NOMO-1 treated with dmso at 0.1 percent for 144 hours (cell line): Measurements from ENCODE around the gene GTPBP1.

ENCODE experiments used
- DNase-seq: peaks from one replicate; lab custom pipeline; 2025; ENCODE audit not compliant: unreplicated experiment; lab: John Stamatoyannopoulos, UW

GTPBP1 gene

DNA sequence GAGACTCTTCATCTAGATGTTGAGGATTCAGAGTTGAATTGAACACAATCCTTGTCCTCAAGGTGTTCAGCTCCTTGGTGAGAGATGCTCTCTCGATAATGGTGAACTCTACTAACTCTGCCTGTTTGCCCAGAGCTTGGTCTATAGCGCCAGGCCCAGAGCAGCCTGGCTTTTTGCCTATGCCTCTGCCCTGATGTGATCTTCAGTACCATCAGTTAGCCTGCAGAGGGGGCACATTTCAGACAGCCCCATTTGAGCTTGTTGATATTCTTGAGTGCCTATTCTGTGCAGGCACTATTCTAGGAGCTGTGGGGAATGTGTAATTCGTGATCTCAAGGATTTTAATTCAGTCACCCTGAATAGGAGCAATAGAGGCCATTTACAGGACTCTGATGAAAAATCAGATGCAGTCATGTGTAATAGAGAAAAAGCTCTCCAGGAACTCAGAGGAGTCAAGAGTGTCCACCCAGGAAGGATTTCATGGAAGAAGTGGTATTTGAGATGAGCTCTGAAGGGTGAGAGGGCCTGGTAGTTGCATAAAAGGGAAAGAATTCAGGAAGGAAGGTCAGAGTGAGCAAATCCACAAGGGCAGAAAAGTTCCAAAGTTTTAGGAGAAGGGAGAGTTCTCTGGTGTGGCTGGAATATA is 19.3 kb downstream of the GTPBP1 start:
- no peak for DNase-seq

DNA sequence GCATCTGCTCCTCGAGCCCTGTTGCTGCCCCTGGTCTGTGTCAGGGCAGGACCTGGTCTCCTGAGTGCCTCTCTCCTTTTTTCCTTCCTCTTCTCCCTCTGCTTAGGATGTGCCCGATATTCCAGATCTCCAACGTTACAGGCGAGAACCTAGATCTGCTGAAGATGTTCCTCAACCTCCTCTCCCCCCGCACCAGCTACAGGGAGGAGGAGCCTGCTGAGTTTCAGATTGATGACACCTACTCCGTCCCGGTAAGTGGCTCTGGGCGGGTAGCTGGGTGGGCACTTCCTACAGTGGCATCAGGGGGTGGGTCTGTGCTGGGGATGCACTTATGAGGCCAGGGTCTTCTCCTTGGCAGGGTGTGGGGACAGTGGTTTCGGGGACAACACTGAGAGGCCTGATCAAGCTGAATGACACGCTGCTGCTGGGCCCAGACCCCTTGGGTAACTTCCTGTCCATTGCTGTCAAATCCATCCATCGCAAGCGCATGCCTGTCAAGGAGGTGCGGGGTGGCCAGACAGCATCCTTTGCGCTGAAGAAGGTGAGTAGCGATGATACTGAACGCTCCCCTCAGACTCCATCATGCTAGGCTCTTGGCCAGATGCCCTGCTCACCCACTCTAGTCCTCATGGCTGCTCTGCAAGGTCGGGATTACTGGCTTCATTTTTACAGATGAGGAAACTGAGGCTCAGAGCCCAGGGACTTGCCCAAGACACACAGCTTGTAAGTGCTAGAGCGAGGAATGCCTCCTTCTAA is 20.3 kb downstream of the GTPBP1 start:
- DNase-seq, result no peak

DNA sequence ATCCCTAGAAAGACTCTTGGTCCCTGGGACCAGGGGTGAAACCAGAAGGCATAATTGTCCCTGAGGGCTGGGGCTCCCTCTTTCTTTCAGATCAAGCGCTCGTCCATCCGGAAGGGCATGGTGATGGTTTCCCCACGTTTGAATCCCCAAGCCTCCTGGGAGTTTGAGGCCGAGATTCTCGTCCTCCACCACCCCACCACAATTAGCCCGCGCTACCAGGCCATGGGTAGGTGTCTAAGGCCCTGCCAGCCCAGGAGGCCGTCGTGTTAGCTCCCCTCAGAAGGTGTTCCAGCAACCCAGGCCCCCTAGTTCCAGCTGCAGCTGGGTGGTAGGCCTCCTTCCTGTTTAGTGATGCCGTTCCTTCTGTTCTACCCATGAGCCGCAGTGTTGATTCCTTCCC is 21.4 kb downstream of the GTPBP1 start:
- no peak for DNase-seq

DNA sequence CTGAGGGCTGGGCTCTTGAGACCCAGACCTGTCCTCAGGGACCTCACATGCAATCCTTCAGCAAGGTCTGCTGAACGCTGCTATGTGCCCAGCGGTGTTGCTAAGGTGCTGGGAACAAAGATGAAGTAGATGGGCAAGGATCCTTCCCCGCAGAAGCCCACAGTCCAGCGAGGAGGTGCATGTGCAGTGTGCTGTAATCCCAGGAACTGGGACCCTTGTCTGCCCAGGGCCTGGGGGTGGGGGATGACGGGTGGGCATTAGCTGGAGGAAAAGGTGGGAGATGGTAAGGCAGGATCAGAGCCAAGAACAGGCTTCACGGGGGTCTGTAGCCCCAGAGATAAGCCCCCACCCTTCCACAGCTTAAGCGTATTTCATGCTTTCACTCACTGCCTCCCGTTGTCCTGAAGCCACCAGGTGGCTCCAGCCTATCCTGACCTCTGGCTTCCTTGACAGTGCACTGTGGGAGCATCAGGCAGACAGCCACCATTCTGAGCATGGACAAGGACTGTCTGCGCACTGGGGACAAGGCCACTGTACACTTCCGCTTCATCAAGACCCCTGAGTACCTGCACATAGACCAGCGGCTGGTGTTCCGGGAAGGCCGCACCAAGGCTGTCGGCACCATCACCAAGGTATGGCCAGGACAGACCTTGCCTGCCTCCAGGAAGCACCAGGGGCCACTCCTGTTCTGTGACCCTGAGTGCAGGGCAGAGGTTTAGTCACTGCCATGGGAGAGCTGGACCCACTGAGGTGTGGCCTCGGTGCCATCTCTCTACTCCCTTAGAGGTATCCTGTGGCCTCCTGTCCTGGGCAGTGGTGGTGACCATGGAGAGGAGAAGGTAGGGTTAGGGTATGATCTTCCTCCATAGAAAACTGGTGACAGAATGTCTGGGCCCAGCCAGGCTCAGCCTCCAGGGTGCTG is 22.0 kb downstream of the GTPBP1 start:
- no peak for DNase-seq

DNA sequence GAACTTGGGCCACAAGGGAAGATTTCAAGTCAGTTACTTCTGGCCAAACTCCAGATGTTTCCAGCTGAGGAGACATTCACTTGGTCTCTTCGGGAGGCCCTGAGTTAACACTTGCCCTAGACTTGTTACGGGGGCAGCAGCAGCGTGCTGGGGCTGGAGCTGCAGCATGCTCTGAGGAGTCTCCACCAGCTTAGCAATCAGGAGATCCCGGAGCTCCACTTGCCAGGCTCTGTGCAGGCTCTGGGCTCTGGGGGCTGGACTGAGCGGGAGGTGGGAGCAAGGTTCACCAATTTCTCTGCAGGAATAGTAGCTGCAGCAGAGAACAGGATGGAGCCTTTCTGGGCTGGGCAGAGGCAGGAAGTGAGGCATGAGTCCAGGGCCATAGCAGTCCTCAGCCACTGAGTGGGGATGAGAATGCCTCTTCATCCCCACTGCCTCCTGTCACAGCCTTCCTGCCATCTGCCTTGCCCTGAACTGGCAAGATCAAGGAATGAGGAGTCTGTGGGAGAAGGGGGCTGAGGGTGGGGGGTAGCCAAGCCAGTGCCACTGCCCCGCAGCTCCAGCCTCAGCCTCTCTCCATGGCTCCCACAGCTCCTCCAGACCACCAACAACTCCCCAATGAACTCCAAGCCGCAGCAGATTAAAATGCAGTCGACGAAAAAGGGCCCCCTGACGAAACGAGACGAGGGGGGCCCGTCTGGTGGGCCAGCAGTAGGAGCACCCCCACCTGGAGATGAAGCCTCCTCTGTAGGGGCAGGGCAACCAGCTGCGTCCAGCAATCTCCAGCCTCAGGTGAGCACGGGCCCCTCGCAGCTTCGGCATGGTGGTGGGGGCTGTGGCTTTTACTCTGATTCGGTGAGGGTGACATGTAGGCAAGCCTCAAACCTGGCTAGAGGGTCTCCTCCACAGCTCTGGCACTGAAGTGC is 23.4 kb downstream of the GTPBP1 start:
- no peak for DNase-seq

DNA sequence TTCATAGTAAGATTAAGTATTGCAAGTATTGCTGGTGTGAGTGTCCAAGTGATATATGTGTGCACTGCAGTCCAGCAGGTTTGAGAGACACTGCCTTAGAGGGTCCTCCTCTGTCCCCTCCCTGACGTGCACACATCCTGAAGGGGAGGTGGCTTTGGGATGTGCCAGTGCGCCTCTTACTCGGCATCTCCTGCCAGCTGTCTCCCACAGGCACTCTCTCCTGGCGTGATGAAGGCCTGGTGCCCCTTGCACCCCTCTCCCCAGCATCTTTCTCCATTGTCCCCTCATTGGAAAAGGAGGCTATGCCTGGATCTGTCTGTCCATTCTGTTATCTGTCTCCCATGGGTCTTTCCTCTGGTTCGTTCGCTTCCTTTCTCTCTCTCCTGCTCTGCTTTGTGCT is 24.2 kb downstream of the GTPBP1 start:
- no peak for DNase-seq

DNA sequence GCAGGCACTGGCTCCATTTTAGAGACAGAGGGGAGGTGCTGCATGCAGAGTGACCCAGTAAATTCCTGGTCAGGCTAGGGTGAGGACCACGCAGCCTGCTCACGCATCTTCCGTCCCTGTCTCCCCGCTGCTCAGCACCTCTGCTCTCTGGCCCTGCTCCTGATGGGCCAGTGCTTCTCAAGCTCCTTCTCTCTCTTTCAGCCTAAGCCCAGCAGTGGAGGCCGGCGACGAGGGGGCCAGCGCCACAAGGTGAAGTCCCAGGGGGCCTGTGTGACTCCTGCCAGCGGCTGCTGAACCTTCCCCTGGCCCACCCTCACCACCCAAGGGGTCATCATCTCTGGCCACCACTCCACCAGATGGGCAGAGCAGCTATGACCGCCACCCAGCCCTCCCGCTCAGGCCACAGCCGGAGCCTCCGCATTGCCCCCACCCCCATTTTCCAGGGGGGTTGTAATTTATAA is 24.7 kb downstream of the GTPBP1 start:
- no peak for DNase-seq

DNA sequence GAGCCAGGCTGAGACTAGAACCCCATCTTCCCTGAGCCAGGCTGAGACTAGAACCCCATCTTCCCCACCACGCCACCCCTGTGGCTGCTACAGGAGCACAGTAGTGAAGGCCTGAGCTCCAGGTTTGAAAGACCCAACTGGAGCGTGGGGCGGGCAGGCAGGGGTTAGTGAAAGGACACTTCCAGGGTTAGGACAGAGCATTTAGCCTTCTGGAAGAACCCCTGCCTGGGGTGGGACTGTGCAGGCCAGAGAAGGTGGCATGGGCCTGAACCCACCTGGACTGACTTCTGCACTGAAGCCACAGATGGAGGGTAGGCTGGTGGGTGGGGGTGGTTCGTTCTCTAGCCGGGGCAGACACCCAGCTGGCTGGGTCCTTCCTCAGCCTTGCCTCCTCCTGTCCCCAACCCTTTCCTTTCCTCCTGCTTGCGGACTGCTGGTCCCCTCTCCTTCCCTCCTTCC is 26.0 kb downstream of the GTPBP1 start:
- no peak for DNase-seq

DNA sequence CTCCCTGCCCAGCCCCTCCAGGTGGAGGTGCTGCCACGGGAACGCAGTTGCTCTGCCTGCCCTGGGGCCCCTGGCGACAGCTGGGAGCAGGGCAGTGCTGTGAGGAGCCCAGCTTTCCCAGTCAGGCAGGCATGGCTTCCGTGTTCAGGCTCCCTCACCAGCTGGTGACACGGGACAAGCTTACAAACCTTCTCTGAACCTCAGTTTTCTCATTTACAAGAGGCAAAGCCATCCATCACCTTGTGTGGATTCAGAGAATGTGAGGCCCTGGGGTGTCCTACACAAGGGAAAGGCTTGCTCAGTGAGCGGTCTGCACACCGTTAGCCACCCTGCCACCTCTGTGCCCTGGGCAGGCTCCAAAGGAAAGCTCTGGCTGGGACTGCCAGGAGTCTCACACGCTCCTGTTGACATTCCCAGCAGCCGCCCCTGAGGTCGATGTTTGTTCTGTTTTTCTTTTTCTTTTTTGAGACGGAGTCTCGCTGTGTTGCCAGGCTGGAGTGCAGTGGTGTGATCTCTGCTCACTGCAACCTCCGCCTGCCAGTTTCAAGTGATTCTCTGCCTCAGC is 26.6 kb downstream of the GTPBP1 start:
- no peak for DNase-seq

DNA sequence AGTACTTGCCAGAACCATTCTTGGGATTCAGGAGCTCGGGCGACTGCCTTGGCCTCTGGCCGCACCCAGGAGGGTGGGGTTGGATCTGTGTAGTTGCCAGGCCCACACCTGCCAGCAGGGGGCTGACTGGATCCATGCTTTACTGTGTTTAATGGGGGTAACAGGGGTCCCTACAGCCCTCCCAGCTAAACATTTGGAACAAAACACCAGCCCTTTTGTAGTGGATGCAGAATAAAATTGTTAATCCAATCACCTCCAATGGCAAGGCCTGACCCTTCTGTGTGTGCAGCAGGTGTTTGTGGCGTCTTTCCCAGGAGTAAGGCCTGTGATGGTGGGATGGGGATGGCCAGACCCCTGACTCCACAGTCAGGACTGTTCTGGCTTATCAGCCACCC is 27.6 kb downstream of the GTPBP1 start:
- DNase-seq, result no peak

DNA sequence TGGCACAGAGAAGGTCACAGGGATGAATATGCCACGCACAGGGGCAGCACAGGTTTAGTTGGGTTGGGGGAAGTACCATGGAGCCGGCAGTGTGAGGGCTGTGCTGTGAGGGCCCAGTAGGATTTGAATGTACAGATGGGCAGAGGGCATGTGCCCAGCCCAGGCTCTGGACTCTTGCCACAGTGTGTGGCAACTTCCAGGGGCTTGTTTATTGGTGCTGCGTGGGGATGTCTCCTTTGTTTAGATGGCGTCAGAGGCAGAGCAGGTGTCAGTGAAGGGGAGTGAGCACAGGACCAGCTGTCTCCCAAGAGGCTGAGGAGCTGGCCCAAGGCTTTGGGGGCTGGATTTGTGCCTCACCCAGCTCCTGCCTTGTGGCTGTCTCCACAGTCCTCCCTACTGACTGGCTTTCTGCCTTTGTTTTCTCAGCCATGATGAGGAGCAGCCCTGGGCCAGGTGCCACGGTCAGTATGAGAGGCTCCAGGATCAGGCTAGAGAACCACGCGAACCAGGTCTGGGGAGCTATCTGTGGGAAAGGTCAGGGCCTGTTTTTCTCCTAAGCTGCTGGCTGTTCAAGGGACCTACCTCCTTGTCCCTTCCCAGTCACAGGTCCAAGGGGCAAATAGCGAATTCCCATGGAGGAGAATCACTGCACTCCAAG is 28.1 kb downstream of the GTPBP1 start:
- DNase-seq, result no peak

DNA sequence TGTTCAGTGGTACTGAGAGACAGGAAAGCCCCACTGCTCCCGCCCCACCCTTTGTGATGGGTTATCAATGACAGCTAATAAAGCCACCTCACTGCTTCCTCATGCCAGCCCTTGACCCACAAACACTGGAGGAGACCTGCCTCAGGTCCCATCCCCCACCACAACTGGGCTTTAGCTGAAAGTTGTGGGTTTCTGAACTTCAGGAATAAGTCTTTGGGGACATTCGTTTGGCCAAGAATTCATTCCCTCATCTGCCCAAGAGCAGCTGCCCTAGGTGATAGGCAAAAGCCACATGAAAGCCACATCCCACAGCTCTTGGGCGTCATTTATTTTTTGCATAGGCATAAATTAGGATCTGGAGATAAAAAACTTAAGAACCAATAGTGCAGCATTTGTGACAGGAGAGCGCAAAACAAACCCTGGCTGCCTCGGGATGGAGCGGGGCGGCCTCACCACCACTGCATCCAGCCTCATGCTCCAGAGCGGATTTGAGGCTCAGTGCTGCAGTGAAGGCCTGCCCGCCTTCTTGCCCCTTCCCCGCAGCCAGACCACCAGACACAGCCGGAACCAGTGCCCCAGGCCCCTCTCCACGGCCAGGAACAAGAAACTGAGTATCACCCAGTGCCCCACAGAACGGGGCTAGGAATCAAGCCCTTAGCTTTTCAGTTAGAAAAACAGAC is 28.8 kb downstream of the GTPBP1 start:
- DNase-seq, result no peak

DNA sequence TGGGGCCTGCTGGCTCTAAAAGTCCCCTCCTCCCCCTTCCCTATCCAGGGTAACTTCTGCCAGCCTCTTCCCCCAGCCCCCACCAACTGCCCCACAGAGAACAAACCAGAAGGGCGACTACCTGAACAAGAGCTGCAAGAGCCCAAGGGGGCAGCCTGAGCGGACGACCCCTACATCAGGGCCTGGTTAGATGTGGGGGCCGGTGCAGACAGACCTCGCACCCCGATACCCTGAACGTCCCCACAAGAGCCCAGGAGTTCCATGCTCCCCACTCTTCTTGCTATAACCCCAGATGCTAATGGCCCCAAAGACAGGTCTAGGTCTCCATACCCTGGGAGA is 29.4 kb downstream of the GTPBP1 start:
- no peak for DNase-seq

DNA sequence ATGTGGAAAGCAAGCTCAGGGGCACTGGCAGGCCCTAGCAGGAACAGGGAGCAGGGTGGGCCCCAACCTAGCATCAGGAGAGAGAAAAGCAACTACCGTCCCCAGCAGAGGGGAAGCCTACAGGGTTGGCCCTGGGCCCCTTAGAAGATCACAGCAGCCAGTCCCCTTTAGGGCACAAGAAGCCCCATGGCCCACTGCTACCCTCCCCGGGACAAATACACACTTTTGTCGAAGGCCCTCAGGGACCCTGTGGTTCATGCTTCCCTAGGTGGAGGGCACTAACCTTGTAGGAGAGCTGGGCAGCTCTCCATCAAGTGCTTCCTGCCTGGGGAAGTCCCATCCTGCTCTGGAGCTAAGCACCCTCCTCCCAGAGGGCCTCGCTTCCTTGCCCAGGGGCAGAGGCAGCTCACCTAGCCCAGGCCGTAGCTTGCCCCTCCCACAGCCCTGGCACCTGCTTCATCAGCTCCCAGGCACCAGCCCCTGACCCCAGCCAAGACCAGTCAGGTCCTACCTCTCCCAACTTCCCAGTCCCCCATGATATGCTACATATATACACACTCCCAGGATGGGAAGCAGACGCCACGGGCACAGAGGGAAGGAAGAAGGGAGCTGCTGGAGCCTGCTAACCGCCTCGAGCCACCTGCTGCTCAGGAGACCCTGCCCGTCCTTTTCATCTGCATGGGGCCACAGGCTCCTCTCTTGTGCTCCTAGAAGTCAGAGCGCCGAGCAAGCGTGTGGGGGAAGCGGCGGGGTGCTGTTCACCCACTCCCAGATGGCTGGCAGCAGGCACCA is 29.9 kb downstream of the GTPBP1 start:
- no peak for DNase-seq

DNA sequence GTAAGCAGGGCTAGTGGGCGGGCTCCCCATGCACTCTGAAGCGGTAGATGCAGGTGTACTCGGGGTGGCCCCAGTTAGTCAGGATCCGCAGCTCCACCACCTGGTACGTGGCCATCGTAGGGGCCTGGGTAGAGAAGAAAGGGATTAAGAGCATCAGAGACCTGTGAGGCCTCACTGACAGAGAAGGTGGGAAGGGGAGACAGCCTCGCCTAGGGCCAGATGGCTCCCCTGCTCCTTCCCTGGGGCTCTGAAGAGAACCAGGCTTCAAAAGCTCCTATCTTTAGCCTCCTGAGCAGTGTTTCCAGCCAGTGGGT is 30.5 kb downstream of the GTPBP1 start:
- no peak for DNase-seq

DNA sequence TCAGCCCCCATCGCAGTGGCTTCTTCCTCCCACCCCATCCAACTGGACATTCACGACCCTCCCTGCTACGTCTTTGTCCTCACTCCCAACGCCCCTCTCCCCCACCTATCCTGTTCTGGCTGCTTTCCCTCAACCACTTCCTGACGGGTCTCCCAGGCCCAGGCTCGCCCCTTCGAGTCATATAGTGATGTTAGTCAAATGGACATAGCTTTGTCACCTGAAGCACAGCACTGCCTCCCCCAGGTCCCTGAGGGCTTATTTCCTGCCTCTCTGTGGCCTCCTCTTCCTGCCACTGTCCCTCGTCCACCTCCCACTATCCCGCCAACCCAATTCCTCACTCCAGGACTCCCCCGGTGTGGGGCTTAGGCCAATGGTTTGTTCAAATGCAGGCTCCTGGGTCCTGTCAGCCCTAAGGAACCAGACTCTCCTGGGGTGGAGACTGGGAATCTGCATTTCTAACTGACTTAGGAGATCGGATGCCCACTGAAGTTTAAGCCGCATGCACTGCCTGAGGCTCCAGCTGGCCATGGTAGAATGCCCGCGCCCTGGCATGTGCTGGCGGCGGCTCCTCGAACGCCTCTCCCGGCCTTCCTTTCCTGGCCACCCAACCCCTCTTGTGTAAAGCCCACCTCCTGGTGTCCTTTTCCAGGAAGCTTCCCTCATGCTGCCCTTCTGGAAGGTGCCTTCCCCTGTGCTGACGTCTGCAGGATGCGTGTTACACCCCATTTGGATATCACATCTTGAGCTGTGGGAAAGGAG is 31.7 kb downstream of the GTPBP1 start:
- DNase-seq, result no peak

DNA sequence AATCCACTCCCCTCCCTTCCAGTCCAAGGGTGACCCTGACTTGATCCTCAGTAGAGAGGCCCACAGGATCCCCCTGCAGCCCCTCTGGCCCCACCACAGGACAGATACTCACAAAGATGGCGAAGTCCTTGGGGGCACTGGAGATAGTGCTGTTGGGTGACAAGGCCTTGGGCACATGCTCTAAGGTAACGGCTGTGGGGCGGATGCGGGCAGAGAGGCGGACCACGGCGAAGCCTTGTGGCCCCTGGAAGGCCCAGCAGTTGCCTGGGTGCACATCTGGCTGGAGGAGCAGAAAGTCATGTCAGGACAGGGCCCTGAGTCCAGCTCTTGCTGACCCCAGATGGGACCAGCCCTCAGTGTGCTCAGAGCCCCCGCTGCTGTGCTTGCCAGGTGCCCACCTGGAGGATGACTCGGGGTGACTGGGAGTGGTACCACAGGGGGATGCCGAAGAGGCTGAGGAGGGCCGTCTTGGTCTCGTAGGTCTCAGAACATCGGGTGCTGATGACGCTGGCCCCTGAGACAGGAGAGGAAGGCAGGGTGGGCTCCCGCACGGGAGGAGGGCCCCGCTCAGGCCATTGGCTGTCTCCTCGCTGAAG is 32.8 kb downstream of the GTPBP1 start:
- no peak for DNase-seq
